ENCODE measurements around the gene SARDH.
A peak's percentile ranks its signal among the peaks of the same experiment; 100 is the strongest.

The SARDH gene

GRCh38 chr9:133701321-133701980 is 36.7 kb downstream of the SARDH start:
- DNase-seq = peak in 2 of 4 experiments; percentile 38 to 45

- DNase-seq = no peak
Measured at GRCh38 chr9:133700819-133701320, 37.3 kb downstream of the SARDH start.

GRCh38 chr9:133699546-133699945 is 38.6 kb downstream of the SARDH start:
- no peak for DNase-seq

GRCh38 chr9:133696071-133696472 is 42.1 kb downstream of the SARDH start:
- no peak for DNase-seq

GRCh38 chr9:133694686-133695085 is 43.5 kb downstream of the SARDH start:
- no peak for DNase-seq

GRCh38 chr9:133693703-133694529 is 44.2 kb downstream of the SARDH start:
- no peak for DNase-seq

- no peak for DNase-seq
Measured at GRCh38 chr9:133693116-133693515, 45.0 kb downstream of the SARDH start.

GRCh38 chr9:133692364-133692985 is 45.7 kb downstream of the SARDH start:
- no peak for DNase-seq

- no peak for DNase-seq
Measured at GRCh38 chr9:133691626-133692363, 46.4 kb downstream of the SARDH start.

GRCh38 chr9:133691191-133691590 is 47.0 kb downstream of the SARDH start:
- DNase-seq = no peak

GRCh38 chr9:133690081-133690561 is 48.0 kb downstream of the SARDH start:
- DNase-seq = no peak

- DNase-seq = no peak
Measured at GRCh38 chr9:133689151-133689763, 48.9 kb downstream of the SARDH start.

- no peak for DNase-seq
Measured at GRCh38 chr9:133687856-133688761, 50.0 kb downstream of the SARDH start.

- DNase-seq = no peak
Measured at GRCh38 chr9:133686642-133687575, 51.2 kb downstream of the SARDH start.

GRCh38 chr9:133685653-133686609 is 52.2 kb downstream of the SARDH start:
- no peak for DNase-seq

- no peak for DNase-seq
Measured at GRCh38 chr9:133684936-133685361, 53.2 kb downstream of the SARDH start.

GRCh38 chr9:133684121-133684935 is 53.8 kb downstream of the SARDH start:
- DNase-seq = peak in 1 of 4 experiments; percentile 49

Measured in activated naive CD4-positive, alpha-beta T cell (primary cell).